Ishikawa (cell line): Measurements from ENCODE around the gene CCNT2.

Source experiments
- CEBPB ChIP-seq: IDR thresholded peaks from 2 replicates; pipeline ENCODE4 v1.6.1; 2012
- CREB1 ChIP-seq: IDR thresholded peaks from 2 replicates; pipeline ENCODE4 v1.6.1; 2012; ENCODE audit warnings: low read depth
- EP300 ChIP-seq: IDR thresholded peaks from 2 replicates; pipeline ENCODE4 v1.6.1; 2012; ENCODE audit warnings: borderline replicate concordance
- MAX ChIP-seq: IDR thresholded peaks from 2 replicates; pipeline ENCODE4 v1.6.1; 2012
- REST ChIP-seq: IDR thresholded peaks from 2 replicates; pipeline ENCODE4 v1.6.1; 2012; ENCODE audit warnings: low read depth, mild to moderate bottlenecking
- TCF12 ChIP-seq: IDR thresholded peaks from 2 replicates; pipeline ENCODE4 v1.6.1; 2012; ENCODE audit warnings: low read depth
- YY1 ChIP-seq: IDR thresholded peaks from 2 replicates; pipeline ENCODE4 v1.6.1; 2012; ENCODE audit warnings: low read depth

GRCh38 chr2:134912361-134912760 lies 6.3 kb upstream of the CCNT2 start:
- TF ChIP-seq TCF12 = no peak
- no peak for TF ChIP-seq MAX
- no peak for TF ChIP-seq REST
- TF ChIP-seq CREB1 = no peak
- no peak for TF ChIP-seq EP300
- TF ChIP-seq CEBPB = no peak
- TF ChIP-seq YY1 = no peak
